Duodenal mucosa (tissue), 2 donors: ENCODE data around the gene CTNNB1.
"Not testable (repeated sequence)": the region's sequence is repeated elsewhere in the genome, so short reads cannot be mapped to it uniquely, and the experiment has no call there.

Experiments used
- H3K27ac ChIP-seq: one replicate; pipeline ENCODE4 v1.7.0; 2013; ENCODE audit warnings: low read depth, low read length
- H3K27me3 ChIP-seq, 2 donors: one replicate each; pipeline ENCODE4 v1.7.0; 2013; ENCODE audit warnings: low read length in 2 of 2, control low read depth in 1 of 2; ENCODE audit not compliant: insufficient read depth in 2 of 2, control insufficient read depth in 1 of 2
- H3K36me3 ChIP-seq, 2 donors: one replicate each; pipeline ENCODE4 v1.7.0; 2013; ENCODE audit warnings: low read length in 2 of 2, control low read depth in 1 of 2; ENCODE audit not compliant: insufficient read depth in 2 of 2, control insufficient read depth in 1 of 2
- H3K4me1 ChIP-seq, 2 donors: one replicate each; pipeline ENCODE4 v1.7.0; 2013; ENCODE audit warnings: low read length in 2 of 2, control low read depth in 1 of 2; ENCODE audit not compliant: insufficient read depth in 2 of 2, control insufficient read depth in 1 of 2
- H3K4me3 ChIP-seq, 2 donors: one replicate each; pipeline ENCODE4 v1.7.0; 2013; ENCODE audit warnings: low read length in 2 of 2, low read depth in 1 of 2
- H3K9ac ChIP-seq, 2 donors: one replicate each; pipeline ENCODE4 v1.7.0; 2013; ENCODE audit warnings: low read length in 2 of 2, low read depth in 1 of 2
- H3K9me3 ChIP-seq, 2 donors: one replicate each; pipeline ENCODE4 v1.7.0; 2013; ENCODE audit warnings: low read length in 2 of 2, control low read depth in 1 of 2; ENCODE audit not compliant: control insufficient read depth in 1 of 2

The CTNNB1 gene

GRCh38 chr3:41272667-41273066 lies 73.4 kb downstream of the CTNNB1 start:
- no peaks in the 10 kb centered on the region for H3K4me1 ChIP-seq
- H3K36me3 ChIP-seq, result no peaks in the 10 kb centered on the region
- no peak overlapping the region for H3K4me3 ChIP-seq
- H3K9ac ChIP-seq, result no peak overlapping the region
- H3K27me3 ChIP-seq, result no peaks in the 10 kb centered on the region
- no peak overlapping the region for H3K27ac ChIP-seq
- H3K9me3 ChIP-seq, result no peaks in the 10 kb centered on the region

DNA sequence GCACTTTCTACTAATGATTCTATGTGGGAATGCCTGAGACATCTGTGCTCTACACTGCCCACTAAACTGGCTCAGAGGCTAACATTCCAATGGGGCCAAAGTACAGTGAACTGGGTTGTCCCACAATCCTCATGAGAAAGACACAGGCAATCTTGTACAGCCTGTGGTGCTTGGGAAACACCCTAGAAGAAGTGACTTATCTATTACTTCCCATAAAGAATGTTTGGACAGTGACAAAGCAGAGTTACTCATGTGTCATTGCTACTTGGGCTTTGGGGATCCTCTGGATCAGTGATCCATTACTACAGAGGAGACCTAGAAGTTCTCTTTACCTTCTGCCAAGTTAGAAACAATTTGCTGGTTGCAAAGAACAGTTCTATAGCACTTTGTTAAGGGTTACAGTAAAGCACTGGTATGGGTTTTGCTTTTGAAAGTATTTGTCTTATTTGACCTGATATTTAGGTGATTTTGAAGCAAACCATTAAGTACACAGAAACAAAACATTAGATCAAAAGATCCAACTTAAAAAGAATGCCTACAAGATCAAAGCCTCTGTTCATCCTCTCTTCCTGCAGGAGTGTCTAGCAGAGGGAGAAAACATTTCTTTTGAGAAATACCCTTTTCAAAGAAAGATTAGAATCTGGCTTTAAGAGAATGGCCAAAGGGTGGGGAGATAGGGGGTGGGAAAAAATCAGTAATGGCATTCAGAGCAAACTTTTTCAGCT lies 75.8 kb downstream of the CTNNB1 start:
- Histone ChIP-seq H3K36me3 (no peaks in the 10 kb centered on the region), H3K9me3 (no peaks in the 10 kb centered on the region), H3K27me3 (no peaks in the 10 kb centered on the region), H3K4me3 (no peak overlapping the region), H3K9ac (no peak overlapping the region), H3K4me1 (no peaks in the 10 kb centered on the region), H3K27ac (no peak overlapping the region)

DNA sequence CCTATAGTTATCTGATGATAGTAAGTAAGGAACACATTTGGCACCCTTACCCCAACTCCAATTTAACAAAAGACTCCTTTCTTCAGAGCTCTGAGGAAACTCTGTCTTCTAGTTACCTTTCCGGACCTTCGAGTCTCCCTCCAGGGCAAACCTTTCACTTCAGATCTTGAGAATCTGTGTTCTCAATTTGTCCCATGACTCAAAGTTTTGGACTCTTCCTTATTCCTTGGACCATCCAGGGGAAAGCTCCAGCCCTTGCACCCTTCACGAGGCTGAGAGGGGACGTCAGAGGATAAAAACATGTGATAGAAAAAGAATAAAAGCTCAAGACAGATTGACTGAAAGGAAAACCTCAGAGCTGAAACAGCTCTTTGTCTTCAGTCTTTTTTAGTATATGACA lies 76.9 kb downstream of the CTNNB1 start:
- H3K9me3 ChIP-seq, result no peaks in the 10 kb centered on the region
- no peaks in the 10 kb centered on the region for H3K27me3 ChIP-seq
- no peak overlapping the region for H3K27ac ChIP-seq
- no peak overlapping the region for H3K4me3 ChIP-seq
- no peaks in the 10 kb centered on the region for H3K36me3 ChIP-seq
- no peaks in the 10 kb centered on the region for H3K4me1 ChIP-seq
- H3K9ac ChIP-seq, result no peak overlapping the region

- Histone ChIP-seq H3K36me3 (no peaks in the 10 kb centered on the region), H3K27me3 (no peaks in the 10 kb centered on the region), H3K9ac (no peak overlapping the region), H3K4me1 (no peaks in the 10 kb centered on the region), H3K27ac (no peak overlapping the region), H3K4me3 (no peak overlapping the region), H3K9me3 (no peaks in the 10 kb centered on the region)
Observed at GRCh38 chr3:41277790-41278465, 78.6 kb downstream of the CTNNB1 start.

GRCh38 chr3:41284934-41285333 lies 85.6 kb downstream of the CTNNB1 start:
- not testable (repeated sequence) for H3K9ac ChIP-seq, H3K4me3 ChIP-seq, H3K9me3 ChIP-seq, H3K4me1 ChIP-seq, H3K27ac ChIP-seq, H3K36me3 ChIP-seq, H3K27me3 ChIP-seq

- H3K9ac ChIP-seq, result no peak overlapping the region
- H3K4me1 ChIP-seq, result no peaks in the 10 kb centered on the region
- H3K36me3 ChIP-seq, result no peaks in the 10 kb centered on the region
- no peaks in the 10 kb centered on the region for H3K9me3 ChIP-seq
- no peaks in the 10 kb centered on the region for H3K27me3 ChIP-seq
- H3K4me3 ChIP-seq, result no peak overlapping the region
- H3K27ac ChIP-seq, result no peak overlapping the region
Observed at GRCh38 chr3:41286305-41286704, 87.0 kb downstream of the CTNNB1 start.

DNA sequence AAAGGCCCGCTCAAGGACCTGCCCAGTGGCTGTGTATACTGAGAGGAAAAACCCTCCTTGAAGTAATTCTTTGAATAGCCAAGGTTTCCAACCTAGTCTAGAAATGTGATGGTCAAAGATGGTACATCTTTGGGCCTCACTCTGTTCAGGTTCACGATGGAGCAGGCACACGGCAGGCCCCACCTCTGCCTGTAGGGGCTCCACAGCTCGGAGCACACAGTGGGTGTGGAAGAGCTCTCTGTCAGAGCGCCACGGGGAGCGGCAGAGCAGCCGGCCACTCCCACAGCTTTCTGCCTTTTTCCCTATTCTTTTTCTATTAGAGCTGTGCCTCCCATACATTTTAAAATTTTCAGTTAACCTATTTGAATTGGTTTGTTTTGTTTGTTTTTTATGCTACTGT lies 89.5 kb downstream of the CTNNB1 start:
- H3K4me1 ChIP-seq, result no peaks in the 10 kb centered on the region
- no peak overlapping the region for H3K27ac ChIP-seq
- H3K27me3 ChIP-seq, result no peaks in the 10 kb centered on the region
- H3K9me3 ChIP-seq, result no peaks in the 10 kb centered on the region
- no peaks in the 10 kb centered on the region for H3K36me3 ChIP-seq
- no peak overlapping the region for H3K9ac ChIP-seq
- no peak overlapping the region for H3K4me3 ChIP-seq
